ENCODE measurements around the gene ZNF408. TPM values are rescaled to one million over a fixed set of nuclear protein-coding genes. Genes with fewer than 3 reads are reported as not detected.
"Not testable (repeated sequence)": the region's sequence is repeated elsewhere in the genome, so short reads cannot be mapped to it uniquely, and the experiment has no call there.

The ZNF408 gene
- total RNA-seq, 1 experiment from 2014 or later, result 9.8 TPM

DNA sequence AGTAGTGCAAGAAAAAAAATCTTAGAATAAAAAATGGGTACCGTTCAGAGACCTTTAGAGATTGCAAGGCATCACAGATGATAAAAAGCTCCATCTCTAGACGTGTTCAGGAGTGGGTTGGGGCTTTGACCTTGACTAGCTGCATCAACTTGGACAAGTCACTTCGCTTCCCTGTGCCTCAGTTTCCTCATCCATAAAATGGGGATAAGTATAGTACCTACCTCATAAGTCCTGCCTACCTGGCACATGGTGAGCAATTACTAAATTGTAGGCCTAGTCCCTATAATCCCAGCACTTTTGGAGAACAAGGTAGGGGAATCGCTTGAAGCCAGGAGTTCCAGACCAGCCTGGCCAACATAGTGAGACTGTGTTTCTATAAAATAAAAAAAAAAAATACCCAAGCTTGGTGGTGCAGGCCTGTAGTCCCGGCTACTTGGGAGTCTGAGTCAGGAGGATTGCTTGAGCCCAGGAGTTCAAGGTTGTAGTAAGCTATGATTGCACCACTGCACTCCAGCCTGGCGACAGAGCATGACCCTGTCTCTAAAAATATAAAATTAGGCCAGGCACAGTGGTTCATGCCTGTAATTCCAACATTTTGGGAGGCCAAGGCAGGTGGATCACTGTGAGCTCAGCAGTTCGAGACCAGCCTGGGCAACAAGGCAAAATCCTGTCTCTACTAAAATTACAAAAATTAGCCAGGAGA lies 12.2 kb downstream of the ZNF408 start:
- in situ Hi-C loops (cut with HindIII; ENCODE audit: low pct_unique_long_range_greater_than_20kb, low sequenced_read_pairs), result no loop called here
- no peak for DNase-seq (ENCODE audit: low read depth, low spot score)

- in situ Hi-C loops (cut with HindIII; ENCODE audit: low pct_unique_long_range_greater_than_20kb, low sequenced_read_pairs); DNase-seq (ENCODE audit: low read depth, low spot score): not testable (repeated sequence)
These were observed 17.0 kb downstream of the ZNF408 start for GRCh38 chr11:46717825-46718154.

DNA sequence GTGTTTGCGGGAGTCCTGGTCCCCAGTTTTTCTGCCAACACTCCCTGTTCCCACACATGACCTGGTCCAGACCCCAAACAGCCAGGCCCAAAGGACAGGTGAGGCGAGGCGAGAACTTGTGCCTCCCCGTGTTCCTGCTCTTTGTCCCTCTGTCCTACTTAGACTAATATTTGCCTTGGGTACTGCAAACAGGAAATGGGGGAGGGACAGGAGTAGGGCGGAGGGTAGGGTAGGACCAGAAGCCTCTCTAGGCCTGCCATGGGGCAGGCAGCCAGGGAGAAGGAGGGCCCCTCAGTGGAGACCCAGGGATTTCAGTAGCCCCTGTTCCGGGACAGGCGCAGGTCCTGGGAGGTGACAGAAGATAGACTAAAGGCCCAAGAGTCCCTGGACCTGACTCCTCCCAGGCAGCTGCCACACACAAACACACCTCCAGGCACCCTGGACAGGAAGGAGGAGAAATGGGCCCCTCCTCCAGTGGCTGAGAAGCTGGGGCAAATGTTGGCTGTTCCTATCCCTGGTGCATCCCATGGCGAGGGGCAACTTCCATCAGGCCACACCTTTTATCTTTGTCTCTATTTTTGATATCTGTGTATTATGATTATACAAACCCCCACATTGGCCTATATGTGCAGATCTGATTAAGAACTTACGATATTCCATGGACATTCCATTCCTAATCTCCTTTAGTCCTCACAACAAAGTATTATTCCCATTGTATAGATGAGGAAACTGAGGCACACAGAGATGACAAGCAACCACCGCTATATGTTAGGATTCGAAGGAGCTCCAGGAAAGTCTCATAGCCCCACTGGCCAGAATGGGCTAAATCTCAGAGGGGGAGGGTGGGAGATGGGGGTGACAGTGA lies 17.6 kb downstream of the ZNF408 start:
- in situ Hi-C loops (cut with HindIII; ENCODE audit: low pct_unique_long_range_greater_than_20kb, low sequenced_read_pairs), result no loop called here
- no peak for DNase-seq (ENCODE audit: low read depth, low spot score)

- DNase-seq (ENCODE audit: low read depth, low spot score), result no peak
- in situ Hi-C loops (cut with HindIII; ENCODE audit: low pct_unique_long_range_greater_than_20kb, low sequenced_read_pairs), result no loop called here
These were observed 18.3 kb downstream of the ZNF408 start, which contains the start of gene F2 for GRCh38 chr11:46719048-46719542. F2 (plus strand) TSS chr11:46719213; CDS start chr11:46719236, 23 bp downstream.

- no peak for DNase-seq (ENCODE audit: low read depth, low spot score)
- in situ Hi-C loops (cut with HindIII; ENCODE audit: low pct_unique_long_range_greater_than_20kb, low sequenced_read_pairs), result no loop called here
These were observed 18.9 kb downstream of the ZNF408 start for GRCh38 chr11:46719543-46720218.

DNA sequence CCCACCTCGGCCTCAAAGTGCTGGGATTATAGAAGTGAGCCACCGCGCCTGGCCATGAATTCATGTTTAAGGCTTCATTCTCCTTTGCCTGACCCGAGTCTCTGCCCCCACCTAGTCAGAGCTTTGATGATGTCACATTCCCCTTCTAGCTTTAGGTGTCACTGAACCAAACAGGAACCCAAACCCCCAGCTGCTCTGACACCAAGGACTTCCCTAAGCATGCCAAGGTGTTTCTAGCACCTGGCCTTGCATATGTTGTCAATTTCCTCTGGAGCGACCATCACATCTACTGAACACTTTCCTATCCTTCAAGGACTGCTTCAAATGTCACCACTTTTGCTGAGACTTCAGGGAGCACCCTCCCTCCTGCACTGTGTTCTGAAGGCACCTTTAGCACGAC lies 20.5 kb downstream of the ZNF408 start:
- in situ Hi-C loops (cut with HindIII; ENCODE audit: low pct_unique_long_range_greater_than_20kb, low sequenced_read_pairs), result no loop called here

GRCh38 chr11:46722566-46723358 lies 21.9 kb downstream of the ZNF408 start:
- DNase-seq (ENCODE audit: low read depth, low spot score), result no peak
- in situ Hi-C loops (cut with HindIII; ENCODE audit: low pct_unique_long_range_greater_than_20kb, low sequenced_read_pairs), result no loop called here

More for the DNA sequence above, 20.5 kb downstream of the ZNF408 start:
- DNase-seq (ENCODE audit: low read depth, low spot score), result no peak

GRCh38 chr11:46723359-46723680 lies 22.5 kb downstream of the ZNF408 start:
- in situ Hi-C loops (cut with HindIII; ENCODE audit: low pct_unique_long_range_greater_than_20kb, low sequenced_read_pairs), result no loop called here
- DNase-seq (ENCODE audit: low read depth, low spot score), result no peak

GRCh38 chr11:46724088-46724487 lies 23.3 kb downstream of the ZNF408 start:
- peak; percentile 13 for DNase-seq (ENCODE audit: low read depth, low spot score)
- in situ Hi-C loops (cut with HindIII; ENCODE audit: low pct_unique_long_range_greater_than_20kb, low sequenced_read_pairs), result no loop called here

DNA sequence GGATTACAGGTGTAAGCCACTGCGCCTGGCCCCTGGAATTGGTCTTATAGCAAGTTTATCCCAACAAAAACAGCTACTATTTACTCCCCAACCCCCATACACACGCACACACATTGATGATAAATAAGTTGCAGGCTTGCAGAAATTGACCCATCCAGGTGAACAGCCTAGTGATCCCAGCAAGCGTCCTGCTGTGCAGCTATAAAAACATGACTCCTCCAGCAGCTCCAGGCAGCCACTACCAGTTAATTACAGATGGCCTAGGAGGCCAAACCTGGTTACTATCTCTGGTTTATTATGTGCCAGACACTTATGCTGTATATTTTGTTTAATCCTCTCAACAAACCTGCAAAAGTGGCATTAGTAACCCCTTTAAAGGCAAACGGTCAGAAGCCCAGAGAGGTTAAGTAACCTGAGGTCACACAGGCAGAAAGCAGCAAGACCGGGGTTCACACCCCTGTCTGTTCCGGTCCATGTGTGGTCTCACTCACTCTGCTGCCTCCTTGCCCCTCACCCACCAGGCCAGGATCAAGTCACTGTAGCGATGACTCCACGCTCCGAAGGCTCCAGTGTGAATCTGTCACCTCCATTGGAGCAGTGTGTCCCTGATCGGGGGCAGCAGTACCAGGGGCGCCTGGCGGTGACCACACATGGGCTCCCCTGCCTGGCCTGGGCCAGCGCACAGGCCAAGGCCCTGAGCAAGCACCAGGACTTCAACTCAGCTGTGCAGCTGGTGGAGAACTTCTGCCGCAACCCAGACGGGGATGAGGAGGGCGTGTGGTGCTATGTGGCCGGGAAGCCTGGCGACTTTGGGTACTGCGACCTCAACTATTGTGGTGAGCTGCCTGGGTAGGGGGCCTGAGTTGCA lies 24.7 kb downstream of the ZNF408 start:
- in situ Hi-C loops (cut with HindIII; ENCODE audit: low pct_unique_long_range_greater_than_20kb, low sequenced_read_pairs), result no loop called here
- no peak for DNase-seq (ENCODE audit: low read depth, low spot score)

DNA sequence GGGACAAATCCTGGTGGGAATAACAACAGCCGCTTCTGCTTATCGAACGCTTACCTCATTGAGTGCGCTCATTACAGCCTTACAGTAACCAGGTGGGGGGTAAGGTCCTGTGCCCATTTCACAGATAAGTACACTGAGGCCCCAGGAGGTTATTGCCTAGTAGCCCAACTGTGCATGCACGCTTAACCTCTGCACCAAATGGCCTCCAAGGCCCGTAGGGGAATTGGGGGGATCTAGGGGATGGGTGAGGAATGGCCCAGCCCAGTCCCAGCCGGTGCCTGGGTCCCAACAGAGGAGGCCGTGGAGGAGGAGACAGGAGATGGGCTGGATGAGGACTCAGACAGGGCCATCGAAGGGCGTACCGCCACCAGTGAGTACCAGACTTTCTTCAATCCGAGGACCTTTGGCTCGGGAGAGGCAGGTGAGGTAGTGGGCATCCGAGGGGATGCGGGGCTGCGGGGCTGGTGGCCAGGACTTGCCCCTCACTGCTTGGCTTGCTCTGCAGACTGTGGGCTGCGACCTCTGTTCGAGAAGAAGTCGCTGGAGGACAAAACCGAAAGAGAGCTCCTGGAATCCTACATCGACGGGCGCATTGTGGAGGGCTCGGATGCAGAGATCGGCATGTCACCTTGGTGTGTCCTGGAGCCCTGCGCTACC lies 25.5 kb downstream of the ZNF408 start:
- in situ Hi-C loops (cut with HindIII; ENCODE audit: low pct_unique_long_range_greater_than_20kb, low sequenced_read_pairs), result no loop called here
- DNase-seq (ENCODE audit: low read depth, low spot score), result no peak

DNA sequence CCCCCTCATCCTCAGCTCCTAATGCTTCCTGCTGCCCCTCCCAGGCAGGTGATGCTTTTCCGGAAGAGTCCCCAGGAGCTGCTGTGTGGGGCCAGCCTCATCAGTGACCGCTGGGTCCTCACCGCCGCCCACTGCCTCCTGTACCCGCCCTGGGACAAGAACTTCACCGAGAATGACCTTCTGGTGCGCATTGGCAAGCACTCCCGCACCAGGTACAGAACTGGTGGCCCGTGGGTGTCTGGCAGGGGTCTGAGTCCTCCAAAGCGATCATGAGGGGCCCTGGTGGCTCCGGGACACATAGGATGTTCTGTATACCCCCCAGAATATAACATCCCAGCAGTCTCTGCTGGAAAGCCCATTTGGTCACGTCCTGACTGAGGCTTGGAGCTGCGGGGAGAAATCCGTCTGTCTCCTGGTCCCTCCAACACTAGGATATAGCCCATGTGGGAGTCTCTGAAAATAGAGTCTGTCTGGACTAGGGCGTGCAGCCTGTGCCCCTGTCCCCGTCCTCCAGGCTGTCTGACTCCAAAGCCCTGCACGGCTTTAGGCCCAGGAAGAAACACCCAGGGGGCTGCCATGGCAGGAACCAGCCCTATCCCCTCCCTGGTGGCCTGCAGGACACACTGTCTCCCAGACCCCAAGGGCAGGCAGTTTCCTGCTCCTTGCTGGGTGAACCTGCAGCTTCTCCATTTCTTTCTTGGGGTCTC lies 27.3 kb downstream of the ZNF408 start:
- no peak for DNase-seq (ENCODE audit: low read depth, low spot score)
- in situ Hi-C loops (cut with HindIII; ENCODE audit: low pct_unique_long_range_greater_than_20kb, low sequenced_read_pairs), result no loop called here

- in situ Hi-C loops (cut with HindIII; ENCODE audit: low pct_unique_long_range_greater_than_20kb, low sequenced_read_pairs), result no loop called here
These were observed 27.8 kb downstream of the ZNF408 start for GRCh38 chr11:46728659-46729040.

GRCh38 chr11:46729110-46730027 lies 28.5 kb downstream of the ZNF408 start:
- in situ Hi-C loops (cut with HindIII; ENCODE audit: low pct_unique_long_range_greater_than_20kb, low sequenced_read_pairs), result no loop called here
- no peak for DNase-seq (ENCODE audit: low read depth, low spot score)

More at GRCh38 chr11:46728659-46729040, 27.8 kb downstream of the ZNF408 start:
- DNase-seq (ENCODE audit: low read depth, low spot score), result no peak

GRCh38 chr11:46731545-46731944 lies 30.7 kb downstream of the ZNF408 start:
- in situ Hi-C loops (cut with HindIII; ENCODE audit: low pct_unique_long_range_greater_than_20kb, low sequenced_read_pairs), result no loop called here
- DNase-seq (ENCODE audit: low read depth, low spot score), result no peak

Measured in SK-MEL-5 (cell line).